Mucosa of stomach (tissue), 1 donor: ENCODE data around the gene SNRNP25.

Experiments used
- H3K27me3 ChIP-seq: one replicate; pipeline ENCODE4 v1.7.0; 2013; ENCODE audit warnings: mild to moderate bottlenecking, low read length; ENCODE audit not compliant: control insufficient read depth, insufficient read depth
- H3K36me3 ChIP-seq: one replicate; pipeline ENCODE4 v1.7.0; 2013; ENCODE audit warnings: low read length; ENCODE audit not compliant: control insufficient read depth, insufficient read depth
- H3K4me1 ChIP-seq: one replicate; pipeline ENCODE4 v1.7.0; 2013; ENCODE audit warnings: mild to moderate bottlenecking, low read length; ENCODE audit not compliant: control insufficient read depth, insufficient read depth
- H3K4me3 ChIP-seq: one replicate; pipeline ENCODE4 v1.7.0; 2013; ENCODE audit warnings: low read length
- H3K9ac ChIP-seq: one replicate; pipeline ENCODE4 v1.7.0; 2013; ENCODE audit warnings: mild to moderate bottlenecking, low read length, moderate library complexity
- H3K9me3 ChIP-seq: one replicate; pipeline ENCODE4 v1.7.0; 2013; ENCODE audit warnings: mild to moderate bottlenecking, low read length, moderate library complexity; ENCODE audit not compliant: control insufficient read depth
- donor health status: Pancreatic carcinoma.

SNRNP25 gene

DNA sequence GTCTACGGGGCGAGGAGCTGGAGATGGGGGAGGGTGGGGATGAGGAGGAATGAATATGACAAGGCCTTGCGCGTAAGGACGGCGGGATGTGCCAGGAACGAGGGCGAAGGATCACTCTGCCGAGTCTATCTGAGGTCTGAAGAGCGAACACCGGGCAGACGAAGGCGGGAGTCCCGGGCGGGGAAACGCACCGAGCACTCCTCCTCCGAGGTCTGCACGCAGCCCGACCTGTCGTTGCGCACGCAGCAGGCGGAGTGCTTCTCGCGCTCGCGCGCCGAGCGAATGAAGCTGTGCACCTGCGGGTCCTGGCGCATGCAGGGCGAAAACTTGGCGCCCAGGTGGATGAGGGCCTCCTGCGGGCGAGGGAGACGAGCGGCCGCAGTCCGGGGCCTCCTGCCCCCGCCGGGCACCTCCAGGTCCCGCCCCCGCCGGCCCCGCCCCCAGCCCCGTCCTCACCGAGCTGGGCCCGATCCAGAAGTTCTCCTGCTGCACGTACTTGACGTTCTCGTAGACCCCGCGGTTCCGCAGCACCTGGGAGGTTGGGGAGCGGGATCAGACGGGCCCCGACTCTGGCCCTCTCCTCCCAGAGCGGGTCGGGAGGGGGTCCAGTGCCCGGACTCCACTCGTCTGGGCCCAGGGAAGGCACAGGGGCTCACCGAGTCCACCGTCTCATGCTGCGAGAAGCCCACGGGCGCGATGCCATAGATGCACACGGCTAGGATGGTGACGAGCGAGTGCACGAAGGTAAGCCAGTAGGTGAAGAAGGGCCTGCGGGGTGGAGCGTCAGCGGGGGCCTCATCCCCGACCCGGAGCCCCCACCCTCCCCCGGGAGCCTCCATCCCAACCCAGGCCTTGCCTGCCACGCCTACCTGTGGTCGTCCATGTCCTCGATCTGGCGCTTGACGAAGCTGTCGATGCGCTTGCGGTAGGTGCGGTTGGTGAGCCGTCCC is 7.6 kb downstream of the SNRNP25 start:
- no peak overlapping the region for H3K9ac ChIP-seq
- peaks cover 8% of the 10 kb centered on the region for H3K4me1 ChIP-seq
- H3K4me3 ChIP-seq: no peak overlapping the region
- peaks cover 7% of the 10 kb centered on the region for H3K36me3 ChIP-seq
- H3K9me3 ChIP-seq: no peaks in the 10 kb centered on the region
- no peaks in the 10 kb centered on the region for H3K27me3 ChIP-seq

DNA sequence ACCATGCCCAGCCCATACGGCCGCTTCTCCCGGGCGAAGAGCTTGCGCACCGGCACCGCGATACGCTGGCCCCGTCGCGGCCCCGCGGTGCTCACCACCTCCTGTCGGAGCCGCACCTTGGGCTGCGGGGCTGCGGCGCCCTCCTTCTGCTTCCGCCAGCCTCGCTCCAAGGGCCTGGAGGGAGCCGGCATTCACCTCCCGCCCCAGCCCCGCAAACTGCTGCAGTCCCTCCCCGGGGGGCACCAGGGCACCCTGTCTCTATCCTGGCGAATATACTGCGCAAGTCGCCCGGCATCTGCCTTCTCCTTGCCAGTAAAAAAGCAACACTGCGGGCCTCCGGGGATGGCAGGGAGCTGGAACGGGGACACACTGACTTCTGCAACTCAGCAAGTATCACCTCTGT is 8.3 kb downstream of the SNRNP25 start:
- no peaks in the 10 kb centered on the region for H3K27me3 ChIP-seq
- no peak overlapping the region for H3K9ac ChIP-seq
- H3K9me3 ChIP-seq: no peaks in the 10 kb centered on the region
- no peak overlapping the region for H3K4me3 ChIP-seq
- peaks cover under 1% of the 10 kb centered on the region for H3K36me3 ChIP-seq
- H3K4me1 ChIP-seq: peaks cover 8% of the 10 kb centered on the region

DNA sequence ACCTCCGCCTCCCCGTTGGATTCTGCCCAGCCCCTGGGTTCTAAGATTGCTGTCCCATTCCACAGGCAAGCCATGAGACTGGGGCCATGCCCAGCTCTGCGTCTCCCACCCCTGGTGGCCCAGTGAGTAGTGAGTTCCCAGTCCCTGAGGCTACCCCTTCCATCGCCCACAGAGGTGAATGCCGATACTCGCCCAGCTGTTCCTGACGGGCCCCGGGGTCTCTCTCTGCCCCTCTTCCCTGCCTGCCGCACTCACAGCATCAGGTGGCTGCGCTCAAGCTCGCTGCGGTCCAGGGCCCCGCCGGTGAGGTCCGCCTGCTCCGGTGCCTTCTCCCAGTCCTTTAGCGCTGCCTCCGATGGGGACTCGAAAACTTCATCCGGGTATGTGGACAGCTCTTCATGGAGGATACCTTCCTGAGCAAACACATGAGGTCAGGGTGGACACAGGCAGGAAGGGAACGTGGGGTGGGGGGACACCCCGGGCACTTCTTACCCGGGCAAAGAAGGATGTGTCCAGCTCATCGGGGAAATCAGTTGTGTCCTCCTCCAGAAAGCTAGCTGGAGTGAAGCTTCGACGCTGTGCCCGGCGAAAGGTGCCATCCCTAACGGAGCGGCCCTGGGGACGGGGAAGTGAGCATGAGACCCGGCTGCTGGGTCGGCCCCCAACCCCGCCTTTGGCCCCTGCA is 8.8 kb downstream of the SNRNP25 start:
- no peak overlapping the region for H3K4me3 ChIP-seq
- H3K9me3 ChIP-seq: no peaks in the 10 kb centered on the region
- H3K27me3 ChIP-seq: no peaks in the 10 kb centered on the region
- H3K36me3 ChIP-seq: no peaks in the 10 kb centered on the region
- H3K9ac ChIP-seq: no peak overlapping the region
- peaks cover 8% of the 10 kb centered on the region for H3K4me1 ChIP-seq

DNA sequence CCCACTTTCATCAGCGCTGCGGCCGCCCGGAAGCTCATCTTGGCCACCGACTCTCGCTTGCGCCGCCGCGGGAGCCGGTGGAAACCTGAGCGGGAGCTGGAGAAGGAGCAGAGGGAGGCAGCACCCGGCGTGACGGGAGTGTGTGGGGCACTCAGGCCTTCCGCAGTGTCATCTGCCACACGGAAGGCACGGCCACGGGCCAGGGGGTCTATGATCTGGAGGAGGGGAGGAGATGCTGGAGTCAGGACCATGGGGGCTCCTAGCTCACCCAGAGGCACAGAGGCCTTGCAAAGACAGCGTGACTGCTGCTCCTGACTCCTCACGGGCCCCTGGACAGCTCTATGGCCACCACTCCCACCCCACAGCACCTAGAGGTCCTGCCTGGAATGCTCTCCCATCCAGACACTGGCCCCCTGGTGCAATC is 9.4 kb downstream of the SNRNP25 start:
- Histone ChIP-seq H3K4me1 (peaks cover 8% of the 10 kb centered on the region), H3K9me3 (no peaks in the 10 kb centered on the region), H3K27me3 (no peaks in the 10 kb centered on the region), H3K9ac (no peak overlapping the region), H3K4me3 (no peak overlapping the region), H3K36me3 (no peaks in the 10 kb centered on the region)

DNA sequence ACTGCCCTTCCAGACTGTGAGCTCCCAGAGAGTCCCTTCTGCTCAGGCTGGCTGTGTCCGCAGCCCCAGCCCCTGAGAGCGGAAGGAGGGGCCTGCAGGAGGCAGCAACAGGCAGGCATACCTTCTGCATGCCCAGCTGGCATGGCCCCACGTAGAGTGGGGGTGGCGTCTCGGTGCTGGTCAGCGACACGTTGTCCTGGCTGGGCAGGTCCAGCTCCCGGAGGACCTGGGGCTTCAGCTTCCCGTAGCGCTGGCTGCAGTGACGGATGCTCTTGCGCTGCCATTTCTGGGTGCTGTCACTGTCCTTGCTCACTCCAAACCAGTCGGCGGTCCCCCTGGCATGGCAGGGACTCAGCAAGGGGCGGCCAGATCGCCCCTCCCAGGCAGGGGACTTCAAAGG is 9.8 kb downstream of the SNRNP25 start:
- Histone ChIP-seq H3K36me3 (no peaks in the 10 kb centered on the region), H3K27me3 (no peaks in the 10 kb centered on the region), H3K9ac (no peak overlapping the region), H3K9me3 (no peaks in the 10 kb centered on the region), H3K4me1 (peaks cover 8% of the 10 kb centered on the region), H3K4me3 (no peak overlapping the region)

DNA sequence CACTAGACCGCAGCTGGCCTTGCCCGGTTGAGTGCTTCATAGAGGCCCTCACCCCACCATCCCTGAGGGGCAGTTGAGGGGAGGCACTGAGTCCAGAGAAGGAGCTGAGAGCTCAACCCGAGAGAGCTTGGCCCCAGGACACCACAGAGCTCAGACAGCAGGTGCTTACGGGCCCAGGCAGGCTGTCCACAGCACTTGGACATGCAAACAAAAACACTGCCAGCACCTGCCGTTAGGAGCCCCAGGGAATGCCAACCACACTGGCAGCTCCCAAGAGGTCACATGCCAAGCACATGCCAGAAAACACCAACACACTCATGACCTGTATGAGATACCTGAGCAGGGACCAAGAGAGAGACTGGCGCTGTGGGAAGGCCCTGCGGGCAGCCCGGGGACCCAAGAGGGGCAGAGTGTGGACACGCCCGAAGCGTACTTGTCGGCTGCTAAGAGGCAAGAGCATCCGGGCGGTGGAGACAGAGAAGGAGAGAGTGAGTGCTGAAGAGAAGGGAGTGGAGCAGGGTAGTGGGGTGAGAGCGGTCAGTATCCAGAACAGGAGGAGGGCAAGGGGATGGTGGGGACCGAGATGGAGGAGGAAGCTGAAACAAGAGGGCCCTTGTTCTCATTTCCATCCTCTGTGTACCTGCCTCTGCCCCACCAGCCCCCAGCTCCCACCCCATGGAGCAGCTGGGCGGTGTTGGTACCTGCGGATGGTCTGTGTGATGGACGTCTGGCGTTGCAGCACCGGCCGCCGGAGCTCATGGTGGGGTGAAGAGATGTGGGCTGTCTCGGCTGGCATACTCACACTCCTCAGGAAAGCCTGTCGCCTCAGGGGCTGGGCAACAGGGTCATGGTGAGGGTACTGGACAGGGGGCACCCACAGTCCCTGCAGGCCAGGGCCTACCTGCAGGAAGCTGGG is 10.6 kb downstream of the SNRNP25 start:
- Histone ChIP-seq H3K4me1 (peaks cover 8% of the 10 kb centered on the region), H3K36me3 (no peaks in the 10 kb centered on the region), H3K9me3 (no peaks in the 10 kb centered on the region), H3K9ac (no peak overlapping the region), H3K4me3 (no peak overlapping the region), H3K27me3 (no peaks in the 10 kb centered on the region)

DNA sequence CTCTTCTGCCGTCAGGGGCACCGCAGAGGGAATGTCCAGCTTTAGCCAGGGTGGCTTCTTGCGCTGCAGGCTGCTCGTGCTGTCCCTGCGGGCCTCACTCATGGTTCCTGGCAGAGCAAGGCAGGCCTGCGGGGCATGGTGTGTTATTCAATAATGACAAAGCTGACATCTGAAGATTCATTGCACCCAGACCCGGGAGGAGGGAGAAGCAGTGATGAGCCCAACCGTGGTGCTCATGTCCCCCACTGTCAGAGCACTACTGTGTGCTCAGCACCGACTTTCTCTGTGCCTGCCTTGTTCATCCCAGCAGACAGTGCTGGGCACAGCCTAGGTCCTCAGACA is 11.3 kb downstream of the SNRNP25 start:
- Histone ChIP-seq H3K9me3 (no peaks in the 10 kb centered on the region), H3K27me3 (no peaks in the 10 kb centered on the region), H3K4me3 (no peak overlapping the region), H3K36me3 (no peaks in the 10 kb centered on the region), H3K9ac (no peak overlapping the region), H3K4me1 (peaks cover 8% of the 10 kb centered on the region)

DNA sequence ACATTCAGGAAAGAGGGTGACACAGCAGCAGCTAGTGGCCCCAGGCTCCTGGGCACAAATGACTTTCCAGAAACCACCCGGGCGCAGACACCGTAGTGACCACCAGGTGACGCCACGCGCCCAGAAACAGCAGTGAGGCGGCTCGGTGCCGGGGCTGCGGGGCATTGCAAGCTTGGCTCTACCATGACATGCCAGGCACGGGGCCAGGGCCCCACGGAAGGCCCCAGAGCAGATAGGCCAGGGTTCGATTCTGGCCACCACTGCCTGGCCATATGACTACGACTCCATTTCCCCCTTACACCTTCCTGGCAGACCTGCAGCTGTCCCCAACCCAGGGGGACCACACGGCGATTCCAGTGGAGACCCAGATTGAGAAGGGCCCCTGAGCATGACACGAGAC is 12.1 kb downstream of the SNRNP25 start:
- Histone ChIP-seq H3K9me3 (no peaks in the 10 kb centered on the region), H3K4me3 (no peak overlapping the region), H3K36me3 (no peaks in the 10 kb centered on the region), H3K27me3 (peaks cover 3% of the 10 kb centered on the region), H3K9ac (peak overlapping the region; percentile 34), H3K4me1 (peaks cover 14% of the 10 kb centered on the region)

DNA sequence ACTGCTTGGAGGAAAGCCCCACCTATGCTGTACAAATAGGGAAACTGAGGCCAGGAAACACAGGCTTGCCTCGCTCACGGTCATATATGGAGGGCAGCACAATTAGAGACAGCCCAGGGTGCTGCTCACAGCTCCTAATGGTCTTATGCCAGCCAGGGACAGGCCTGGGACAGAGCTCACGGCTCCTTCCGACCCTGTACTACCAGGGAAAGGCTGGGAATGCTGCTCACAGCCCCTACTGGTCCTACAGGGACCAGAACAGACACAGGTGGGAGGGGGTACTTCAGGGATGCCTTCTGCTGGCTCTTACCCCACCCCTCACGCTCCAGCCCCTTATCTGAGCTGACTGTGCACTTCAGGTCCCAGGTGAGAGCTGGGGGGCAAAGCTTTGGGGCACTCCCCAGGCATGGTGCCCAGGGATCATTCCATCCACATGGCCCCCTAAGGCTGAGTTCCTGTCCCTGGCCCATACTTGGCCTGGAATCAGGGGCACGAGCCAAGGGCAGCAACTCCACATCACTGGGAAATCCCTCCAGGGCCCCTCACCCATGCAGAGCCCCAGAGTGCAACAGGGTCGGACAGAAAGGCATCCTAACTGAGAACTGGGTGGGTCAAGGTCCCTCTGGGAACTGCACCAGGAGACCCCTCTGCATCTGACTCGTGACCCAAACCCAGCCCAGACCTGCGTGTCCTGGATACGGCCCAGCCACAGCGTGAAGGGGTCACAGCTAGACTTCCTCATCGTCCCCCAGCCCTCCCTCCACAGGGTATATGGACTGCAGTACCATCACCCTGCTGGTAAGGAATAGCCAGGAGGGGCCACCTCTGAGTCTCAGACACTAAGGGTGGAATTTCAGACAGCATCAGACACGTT is 12.9 kb downstream of the SNRNP25 start:
- Histone ChIP-seq H3K36me3 (no peaks in the 10 kb centered on the region), H3K4me3 (no peak overlapping the region), H3K27me3 (peaks cover 4% of the 10 kb centered on the region), H3K4me1 (peaks cover 22% of the 10 kb centered on the region), H3K9ac (no peak overlapping the region), H3K9me3 (no peaks in the 10 kb centered on the region)

DNA sequence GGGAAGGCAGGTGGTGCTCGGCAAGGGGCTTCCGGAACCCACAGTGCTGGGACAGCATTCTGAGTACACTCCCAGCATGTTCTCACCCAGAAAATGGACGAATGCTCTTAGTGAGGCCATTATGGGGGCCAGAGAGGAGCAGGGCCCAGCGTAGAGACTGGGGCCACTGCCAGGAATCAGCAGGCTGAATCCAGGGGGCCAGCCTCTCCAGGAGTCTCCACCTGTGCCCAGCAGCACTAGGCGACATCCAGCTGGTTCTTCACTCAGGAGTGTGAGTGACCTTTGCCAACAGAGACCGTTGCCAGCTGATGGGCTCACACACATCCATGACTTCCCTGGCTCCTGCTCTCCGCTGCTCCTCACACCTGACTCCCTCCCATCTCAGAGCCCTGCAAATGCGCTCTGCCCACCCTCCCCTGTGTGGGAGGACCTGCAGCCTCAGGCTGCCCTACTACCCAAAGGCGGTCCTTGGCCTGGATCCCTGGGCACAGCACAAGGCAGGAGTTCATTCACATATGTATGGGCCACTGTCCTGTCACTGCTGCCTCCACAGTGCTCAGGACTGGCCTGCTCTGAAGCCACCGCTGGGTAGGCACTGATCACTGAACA is 13.7 kb downstream of the SNRNP25 start:
- Histone ChIP-seq H3K9ac (no peak overlapping the region), H3K4me3 (no peak overlapping the region), H3K4me1 (peaks cover 23% of the 10 kb centered on the region), H3K36me3 (no peaks in the 10 kb centered on the region), H3K27me3 (peaks cover 4% of the 10 kb centered on the region), H3K9me3 (no peaks in the 10 kb centered on the region)
